Loucy (cell line): Measurements from ENCODE around the gene CEP83.

Experiments
- H2AFZ ChIP-seq: fragments of 200-600 bp; sonication (generic); 2 replicates; pipeline ENCODE4 v1.6.0; 2016; ENCODE audit warnings: antibody characterized with exemption, mild to moderate bottlenecking, low read length, moderate library complexity
- H3F3A ChIP-seq: fragments of 200-600 bp; 2 replicates; pipeline ENCODE4 v1.6.0; 2016; ENCODE audit warnings: antibody characterized with exemption, low read depth, mild to moderate bottlenecking
- H3K27me3 ChIP-seq: fragments of 200-600 bp; sonication (generic); 2 replicates; pipeline ENCODE4 v1.6.1; 2014; ENCODE audit warnings: low read length, mild to moderate bottlenecking; ENCODE audit not compliant: insufficient read depth, poor library complexity, severe bottlenecking
- H3K36me3 ChIP-seq: fragments of 200-600 bp; sonication (generic); 2 replicates; pipeline ENCODE4 v1.6.1; 2016; ENCODE audit warnings: low read length; ENCODE audit not compliant: insufficient read depth
- H3K4me1 ChIP-seq: fragments of 200-600 bp; sonication (generic); 2 replicates; pipeline ENCODE4 v1.5.1; 2014; ENCODE audit warnings: low read length, mild to moderate bottlenecking; ENCODE audit not compliant: insufficient read depth, poor library complexity, severe bottlenecking
- H3K4me2 ChIP-seq: fragments of 200-600 bp; sonication (generic); 2 replicates; pipeline ENCODE4 v1.6.0; 2014; ENCODE audit warnings: antibody characterized with exemption, low read length, low read depth, mild to moderate bottlenecking; ENCODE audit not compliant: poor library complexity, severe bottlenecking
- H3K4me3 ChIP-seq: fragments of 200-600 bp; sonication (generic); 2 replicates; pipeline ENCODE4 v1.5.1; 2014; ENCODE audit warnings: low read length, mild to moderate bottlenecking, mixed read lengths; ENCODE audit not compliant: poor library complexity, severe bottlenecking
- H3K79me2 ChIP-seq: fragments of 200-600 bp; sonication (generic); 2 replicates; pipeline ENCODE4 v1.6.1; 2014; ENCODE audit warnings: low read length; ENCODE audit not compliant: insufficient read depth
- H3K9ac ChIP-seq: fragments of 200-600 bp; sonication (generic); 2 replicates; pipeline ENCODE4 v1.6.0; 2014; ENCODE audit warnings: mild to moderate bottlenecking, low read depth, low read length, moderate library complexity; ENCODE audit not compliant: poor library complexity, severe bottlenecking
- H3K9me2 ChIP-seq: fragments of 200-600 bp; sonication (generic); replicated peaks from 2 replicates; pipeline ENCODE4 v1.6.1; 2016; ENCODE audit warnings: low read depth, low read length, mixed read lengths
- H3K9me3 ChIP-seq: fragments of 200-600 bp; sonication (generic); 2 replicates; pipeline ENCODE4 v1.6.1; 2014; ENCODE audit warnings: mild to moderate bottlenecking, antibody characterized with exemption, low read length, low read depth; ENCODE audit not compliant: insufficient read depth
- H4K20me1 ChIP-seq: fragments of 200-600 bp; sonication (generic); 2 replicates; pipeline ENCODE4 v1.6.0; 2014; ENCODE audit warnings: antibody characterized with exemption, low read length, mild to moderate bottlenecking; ENCODE audit not compliant: insufficient read depth, poor library complexity, severe bottlenecking
- CTCF ChIP-seq: fragments of 200-600 bp; sonication (generic); conservative IDR thresholded peaks from 2 replicates; pipeline ENCODE4 v1.5.1; 2014; ENCODE audit warnings: mild to moderate bottlenecking, antibody characterized with exemption, low read length
- EZH2phosphoT487 ChIP-seq: fragments of 200-600 bp; IDR thresholded peaks from 2 replicates; pipeline ENCODE4 v1.6.1; 2018; ENCODE audit warnings: antibody characterized with exemption, mild to moderate bottlenecking, moderate library complexity, borderline replicate concordance

Gene CEP83

GRCh38 chr12:94261786-94262185 lies 197.9 kb downstream of the CEP83 start:
- Histone ChIP-seq H3K79me2 (no peaks in the 10 kb centered on the region), H3K4me3 (peak overlapping the region; percentile 89), H3K36me3 (peaks cover 7% of the 10 kb centered on the region; the same call in 1 of the 2 replicates), H3K9ac (peak overlapping the region; percentile 77), H3K4me1 (peaks cover 23% of the 10 kb centered on the region), H3F3A (no peaks in the 10 kb centered on the region), H3K9me2 (no peaks in the 10 kb centered on the region), H3K4me2 (peak overlapping the region; percentile 83), H3K27me3 (no peaks in the 10 kb centered on the region), H3K9me3 (no peaks in the 10 kb centered on the region), H4K20me1 (no peaks in the 10 kb centered on the region), H2AFZ (peak overlapping the region; percentile 74; the same call in 1 of the 2 replicates)
- TF ChIP-seq CTCF = no peak

- Histone ChIP-seq H3K79me2 (no peaks in the 10 kb centered on the region), H3K36me3 (peaks cover 12% of the 10 kb centered on the region; the same call in 1 of the 2 replicates), H3K27me3 (no peaks in the 10 kb centered on the region), H3K9ac (no peak overlapping the region), H2AFZ (no peak overlapping the region), H3K9me3 (no peaks in the 10 kb centered on the region), H3K4me1 (peaks cover 23% of the 10 kb centered on the region), H4K20me1 (no peaks in the 10 kb centered on the region), H3K4me3 (no peak overlapping the region), H3K9me2 (no peaks in the 10 kb centered on the region), H3F3A (no peaks in the 10 kb centered on the region), H3K4me2 (no peak overlapping the region)
- TF ChIP-seq EZH2phosphoT487 (no peak), CTCF (no peak)
These were observed 198.5 kb downstream of the CEP83 start for GRCh38 chr12:94261119-94261518.

- peaks cover 23% of the 10 kb centered on the region for H3K4me1 ChIP-seq
- H3K4me2 ChIP-seq = no peak overlapping the region
- H3K9me2 ChIP-seq = no peaks in the 10 kb centered on the region
- H3K9ac ChIP-seq = no peak overlapping the region
- H3K27me3 ChIP-seq = no peaks in the 10 kb centered on the region
- H3K79me2 ChIP-seq = no peaks in the 10 kb centered on the region
- no peaks in the 10 kb centered on the region for H3F3A ChIP-seq
- no peak overlapping the region for H3K4me3 ChIP-seq
- H4K20me1 ChIP-seq = no peaks in the 10 kb centered on the region
- no peak for TF ChIP-seq CTCF
- TF ChIP-seq EZH2phosphoT487 = no peak
- H3K9me3 ChIP-seq = no peaks in the 10 kb centered on the region
- H2AFZ ChIP-seq = no peak overlapping the region
- H3K36me3 ChIP-seq = peaks cover 16% of the 10 kb centered on the region; the same call in 1 of the 2 replicates
These were observed 198.9 kb downstream of the CEP83 start for GRCh38 chr12:94260717-94261116.
